SK-N-MC (cell line): ENCODE results near the gene TOX2.

Source experiments
- EZH2 ChIP-seq: fragments of 200-600 bp; sonication (generic); IDR thresholded peaks from one replicate; pipeline ENCODE4 v1.6.1; 2017; ENCODE audit warnings: antibody characterized with exemption
- FOXP2 ChIP-seq: optimal IDR thresholded peaks from 2 replicates; pipeline ENCODE3; 2011; ENCODE audit warnings: mild to moderate bottlenecking, moderate library complexity; ENCODE audit not compliant: insufficient read depth; ENCODE audit errors: extremely low read length, control extremely low read depth

DNA sequence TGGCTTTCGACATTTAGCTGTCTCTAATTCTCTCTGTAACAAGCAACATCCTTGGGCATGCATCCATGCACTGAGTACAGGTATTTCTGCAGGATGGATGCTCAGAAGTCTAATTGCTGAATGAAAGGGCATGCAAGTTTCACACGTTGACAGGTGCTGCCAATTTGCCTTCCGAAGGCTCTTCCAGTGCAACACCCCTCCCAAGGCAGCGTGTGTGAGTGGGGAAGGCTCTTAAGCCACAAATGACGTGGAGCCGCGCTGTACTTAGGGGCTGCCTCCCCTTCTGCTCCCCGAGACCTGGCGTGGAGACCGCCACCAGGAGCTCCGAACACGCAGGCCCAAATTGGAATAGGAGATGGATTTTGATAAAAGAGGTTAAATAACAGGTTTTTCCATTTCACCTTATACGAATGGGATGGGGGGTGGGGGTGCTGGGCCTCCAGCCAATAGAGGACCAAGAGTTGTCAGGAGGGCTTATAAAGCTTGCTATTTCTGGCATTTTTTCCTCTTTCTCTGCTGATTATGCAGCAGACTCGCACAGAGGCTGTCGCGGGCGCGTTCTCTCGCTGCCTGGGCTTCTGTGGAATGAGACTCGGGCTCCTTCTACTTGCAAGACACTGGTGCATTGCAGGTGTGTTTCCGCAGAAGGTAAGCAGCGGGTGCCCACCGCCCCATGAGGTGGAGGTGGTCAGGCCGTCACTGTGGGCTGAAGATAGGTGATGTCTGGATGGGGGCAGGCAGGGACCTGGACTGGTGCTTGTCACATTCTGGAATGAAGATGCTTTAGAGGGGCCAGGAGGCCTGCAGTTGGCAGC is 30.9 kb downstream of the TOX2 start:
- TF ChIP-seq EZH2: no peak
- no peak for TF ChIP-seq FOXP2
